ENCODE measurements around the gene AMFR.

Gene AMFR

DNA sequence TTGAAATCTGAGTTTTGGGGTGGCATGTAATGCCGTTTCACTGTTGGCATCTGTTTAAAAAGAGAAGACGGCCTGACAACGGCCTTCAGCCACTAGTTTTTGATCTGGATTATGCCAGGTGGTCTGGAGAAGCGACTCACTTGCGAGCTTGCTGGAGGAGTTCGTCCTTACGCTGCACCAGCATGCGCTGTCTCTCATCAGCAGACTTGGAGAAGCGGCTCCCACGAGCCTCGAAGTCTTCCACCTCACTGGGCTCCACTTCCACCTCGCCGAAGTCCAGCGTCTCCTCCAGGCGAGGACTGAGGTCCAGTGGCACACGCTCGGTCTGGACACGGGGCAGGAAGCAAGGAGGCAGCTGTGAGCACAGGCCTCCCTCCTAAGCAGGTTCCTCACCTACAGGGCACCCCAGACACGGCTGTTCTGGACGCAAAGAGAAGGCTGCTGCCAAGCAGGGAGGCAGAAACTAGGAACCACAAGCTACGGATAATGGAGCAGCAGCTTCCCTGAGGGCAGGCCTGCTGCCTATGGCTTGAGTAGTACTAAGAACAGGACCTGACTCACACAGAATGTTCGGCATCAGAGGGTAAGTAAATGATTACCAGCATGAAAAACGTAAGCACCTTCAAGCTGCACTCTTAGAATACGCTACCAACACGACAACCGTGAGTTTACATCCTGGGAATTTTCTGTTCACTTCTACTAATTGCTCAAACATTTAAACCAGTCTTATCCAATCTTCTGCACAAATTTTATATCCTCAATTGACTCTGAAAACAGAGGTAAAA is 61.4 kb downstream of the AMFR start:
- in situ Hi-C loops (cut with MboI; ENCODE audit: low sequenced_read_pairs): no loop called here

DNA sequence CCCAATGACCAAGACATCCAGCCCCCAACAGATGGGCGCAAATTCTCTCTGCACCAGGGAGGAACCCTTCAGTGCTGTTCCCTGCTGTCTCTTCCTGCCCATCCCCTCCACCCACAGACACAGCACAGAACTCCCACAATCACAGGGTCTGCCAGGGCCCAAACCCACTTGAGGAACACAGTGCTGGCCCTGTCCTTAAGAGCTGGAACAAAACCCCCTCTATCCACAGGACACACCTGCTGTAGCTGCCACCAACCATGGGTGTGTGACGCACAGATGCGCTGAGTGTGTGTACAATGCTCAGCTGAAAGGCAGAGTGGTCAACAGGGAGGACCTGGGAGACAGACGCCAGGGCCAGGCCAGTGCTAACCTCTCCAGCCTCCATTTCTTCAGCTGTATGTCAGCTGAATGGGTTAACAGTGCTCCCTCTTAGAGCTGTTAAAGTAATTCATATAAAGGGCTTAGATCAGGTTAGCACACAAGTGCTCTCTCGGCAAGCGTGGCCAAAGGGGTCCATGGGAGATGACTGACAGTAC is 62.1 kb downstream of the AMFR start:
- in situ Hi-C loops (cut with MboI; ENCODE audit: low sequenced_read_pairs): no loop called here

GRCh38 chr16:56362706-56363105 is 62.6 kb downstream of the AMFR start:
- in situ Hi-C loops (cut with MboI; ENCODE audit: low sequenced_read_pairs): no loop called here

GRCh38 chr16:56362057-56362655 is 63.2 kb downstream of the AMFR start:
- in situ Hi-C loops (cut with MboI; ENCODE audit: low sequenced_read_pairs): no loop called here

DNA sequence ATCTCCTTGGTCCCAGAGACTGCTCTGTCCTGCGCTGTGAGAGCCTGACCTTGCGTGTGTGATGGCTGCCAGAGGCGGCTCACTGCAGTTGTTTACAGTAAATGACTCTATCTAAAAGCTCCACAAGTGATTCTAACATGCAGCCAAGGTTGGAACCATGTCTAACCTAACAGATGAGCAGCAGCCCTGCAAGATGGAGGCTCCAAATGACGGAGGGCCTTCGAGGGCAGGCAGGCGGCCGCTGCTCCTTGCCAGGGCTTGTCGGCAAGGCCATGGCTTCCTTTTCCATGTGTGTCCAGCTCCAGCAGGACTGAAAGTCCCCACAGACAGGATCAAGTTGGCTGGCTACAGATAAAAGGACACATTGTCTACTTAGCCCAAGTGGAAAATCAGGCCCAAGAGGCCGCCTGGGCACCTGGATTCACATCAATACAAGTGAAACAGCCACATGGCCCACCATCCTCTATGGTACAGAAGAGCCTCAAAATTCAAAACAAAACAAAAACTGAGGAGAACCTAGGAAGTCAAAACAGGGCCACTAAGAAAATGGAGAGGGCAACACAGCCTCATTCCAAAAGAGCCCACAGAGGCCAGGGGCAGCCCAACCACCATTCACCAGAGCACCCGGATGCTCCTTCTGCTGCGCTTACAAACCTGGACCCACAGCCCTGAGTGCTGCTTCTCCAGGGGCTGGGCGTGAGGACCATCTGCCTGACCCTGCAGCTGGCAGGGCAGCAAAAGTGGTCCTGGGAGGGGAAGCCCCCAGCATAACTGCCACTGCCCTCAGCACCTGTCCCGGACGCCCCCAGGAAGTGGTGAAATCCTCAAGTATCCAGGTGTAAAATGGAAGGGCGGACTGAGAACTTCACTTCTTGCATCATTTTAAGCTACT is 65.0 kb downstream of the AMFR start:
- in situ Hi-C loops (cut with MboI; ENCODE audit: low sequenced_read_pairs): no loop called here

GRCh38 chr16:56357765-56358322 is 67.5 kb downstream of the AMFR start:
- in situ Hi-C loops (cut with MboI; ENCODE audit: low sequenced_read_pairs): no loop called here

GRCh38 chr16:56357241-56357764 is 68.0 kb downstream of the AMFR start:
- in situ Hi-C loops (cut with MboI; ENCODE audit: low sequenced_read_pairs): no loop called here

GRCh38 chr16:56356276-56357240 is 68.8 kb downstream of the AMFR start:
- in situ Hi-C loops (cut with MboI; ENCODE audit: low sequenced_read_pairs): no loop called here

DNA sequence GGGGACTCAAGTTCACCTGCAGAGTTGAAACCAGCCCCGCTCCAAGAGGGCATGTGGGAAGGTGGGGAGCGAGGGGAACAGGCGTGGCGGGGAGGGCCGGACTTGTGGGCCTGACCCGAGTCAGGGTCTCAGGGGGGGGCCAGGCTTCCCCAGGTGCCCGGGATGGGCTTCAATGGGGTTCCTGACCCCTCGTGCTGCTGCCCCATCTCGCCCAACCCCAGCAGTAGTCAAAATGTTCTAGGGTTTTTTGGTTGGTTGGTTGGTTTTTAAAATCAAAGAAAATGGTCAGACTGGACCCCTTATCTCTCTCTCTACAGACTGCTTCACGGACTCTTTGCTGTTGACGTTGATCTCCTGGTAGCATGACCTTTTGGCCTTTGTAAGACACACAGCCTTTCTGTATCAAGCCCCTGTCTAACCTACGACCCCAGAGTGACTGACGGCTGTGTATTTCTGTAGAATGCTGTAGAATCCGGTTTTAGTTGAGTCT is 69.5 kb downstream of the AMFR start:
- in situ Hi-C loops (cut with MboI; ENCODE audit: low sequenced_read_pairs): no loop called here

DNA sequence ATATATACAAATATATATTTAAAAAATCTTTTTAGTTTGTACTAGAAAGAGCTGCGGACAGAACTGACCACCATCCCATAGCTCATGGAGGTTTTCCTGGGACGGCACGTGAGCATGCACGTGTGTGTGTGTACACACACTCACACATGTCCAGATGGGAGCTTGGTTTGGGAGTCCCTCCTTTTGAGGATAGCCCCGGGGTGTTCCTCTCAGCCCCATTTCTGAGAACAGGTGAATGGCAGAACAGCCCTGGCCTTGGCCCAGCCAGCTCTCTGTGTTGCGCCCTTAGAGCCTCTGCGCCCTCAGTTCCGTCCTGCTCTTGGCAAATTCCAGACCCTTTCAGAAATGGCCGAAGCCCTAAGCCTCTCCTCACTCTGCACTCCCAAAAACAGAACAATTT is 70.1 kb downstream of the AMFR start:
- in situ Hi-C loops (cut with MboI; ENCODE audit: low sequenced_read_pairs): no loop called here

DNA sequence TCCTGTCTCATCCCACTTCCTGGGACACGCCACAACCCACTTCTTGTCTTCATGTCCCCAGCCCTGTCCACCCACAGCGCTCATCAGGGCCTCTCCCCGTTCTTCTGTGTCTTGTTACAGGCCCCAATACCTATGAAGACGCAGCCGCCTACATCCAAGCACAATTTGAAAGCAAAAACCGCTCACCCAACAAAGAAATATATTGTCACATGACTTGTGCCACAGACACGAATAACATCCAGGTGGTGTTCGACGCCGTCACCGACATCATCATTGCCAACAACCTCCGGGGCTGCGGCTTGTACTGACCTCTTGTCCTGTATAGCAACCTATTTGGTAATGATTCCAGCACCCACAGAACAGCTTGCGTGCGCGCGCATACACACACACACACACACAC is 70.6 kb downstream of the AMFR start:
- in situ Hi-C loops (cut with MboI; ENCODE audit: low sequenced_read_pairs): no loop called here

- in situ Hi-C loops (cut with MboI; ENCODE audit: low sequenced_read_pairs): no loop called here
These were observed 71.3 kb downstream of the AMFR start for GRCh38 chr16:56354016-56354415.

DNA sequence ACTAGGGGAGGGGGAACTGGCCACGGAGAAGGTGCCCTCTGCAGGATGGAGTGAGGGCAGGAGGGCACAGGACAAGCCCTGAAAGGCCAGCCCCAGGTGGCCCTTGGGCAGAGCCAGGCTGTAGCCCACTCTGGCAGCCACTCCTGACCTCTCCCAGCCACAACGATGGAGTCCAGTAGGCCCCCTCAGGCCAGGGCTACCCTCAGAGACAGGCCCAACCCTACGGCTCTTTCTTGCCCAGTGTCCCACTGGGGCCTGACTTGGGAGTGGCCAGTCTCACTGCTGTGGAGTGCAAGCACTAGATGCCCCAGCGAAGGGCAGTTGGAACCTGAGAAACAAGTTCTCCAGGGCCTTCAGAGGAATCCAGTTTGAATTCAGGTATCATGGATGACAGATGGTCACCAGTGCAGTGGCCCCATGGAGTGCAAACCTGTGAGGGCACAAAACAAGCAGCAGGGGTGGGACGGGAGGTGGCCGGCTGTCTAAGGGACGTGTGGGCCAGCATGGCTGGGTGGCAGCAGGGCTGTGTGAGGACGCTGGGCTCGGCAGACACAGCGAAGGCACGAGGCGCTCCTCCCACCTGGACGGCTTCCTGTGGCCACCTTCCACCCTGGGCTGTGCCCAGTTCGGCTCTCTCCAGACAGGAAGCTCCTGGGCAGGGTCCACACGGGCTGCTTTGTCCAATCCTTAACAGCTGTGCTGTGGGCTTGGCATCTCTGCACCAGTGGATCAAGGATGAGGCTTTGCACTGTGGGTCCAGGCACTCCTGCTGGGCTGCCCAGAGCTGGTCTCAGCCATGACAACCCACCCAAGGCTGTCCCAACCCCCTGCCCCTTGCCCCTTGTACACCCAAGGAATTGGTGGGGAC is 72.1 kb downstream of the AMFR start:
- in situ Hi-C loops (cut with MboI; ENCODE audit: low sequenced_read_pairs): no loop called here

- in situ Hi-C loops (cut with MboI; ENCODE audit: low sequenced_read_pairs): no loop called here
These were observed 72.8 kb downstream of the AMFR start for GRCh38 chr16:56352351-56353053.

- in situ Hi-C loops (cut with MboI; ENCODE audit: low sequenced_read_pairs): no loop called here
These were observed 73.9 kb downstream of the AMFR start for GRCh38 chr16:56351481-56351880.

DNA sequence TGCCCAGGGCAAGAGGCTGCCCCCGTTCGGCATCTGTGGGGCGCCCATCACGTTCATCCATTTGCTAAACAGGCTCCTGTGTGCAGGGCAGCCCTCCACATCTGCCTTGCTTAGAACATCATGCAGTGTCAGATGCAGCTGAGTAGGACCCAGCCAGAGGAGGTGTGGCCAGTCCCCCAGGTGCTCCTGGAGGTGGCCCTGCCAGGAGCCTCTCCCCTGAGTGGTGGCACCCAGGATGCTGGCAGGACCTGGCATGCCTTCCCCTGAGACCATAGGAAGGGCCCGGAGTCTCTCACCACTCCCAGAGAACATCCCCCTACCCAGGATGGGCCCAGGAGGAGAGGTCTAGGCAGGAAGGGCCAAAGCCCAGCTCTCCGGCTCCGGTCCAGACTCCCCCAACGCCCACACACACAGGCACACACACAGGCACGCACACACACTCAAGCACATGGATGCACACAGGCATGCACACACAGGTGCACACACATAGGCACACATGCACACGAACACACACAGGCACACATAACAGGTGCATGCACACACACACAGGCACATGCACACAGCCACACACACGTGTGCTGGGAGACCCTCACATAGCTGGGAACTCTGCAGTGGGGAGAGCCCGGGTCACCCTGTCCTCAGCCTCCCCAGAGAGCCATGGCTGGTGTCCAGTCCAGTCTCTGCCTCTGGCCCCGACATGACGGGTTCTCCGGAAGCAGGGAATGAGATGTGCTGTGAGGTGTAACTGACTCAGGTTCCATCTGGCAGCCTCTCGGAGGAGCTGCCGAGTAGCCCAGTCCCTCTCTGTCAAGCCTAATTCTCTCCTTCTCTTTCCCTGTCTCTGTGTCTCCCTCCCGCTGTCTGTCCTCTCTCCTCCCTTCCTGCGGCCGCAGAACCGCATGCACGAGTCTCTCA is 74.6 kb downstream of the AMFR start:
- in situ Hi-C loops (cut with MboI; ENCODE audit: low sequenced_read_pairs): no loop called here

GRCh38 chr16:56349711-56350161 is 75.6 kb downstream of the AMFR start:
- in situ Hi-C loops (cut with MboI; ENCODE audit: low sequenced_read_pairs): no loop called here
